ENCODE results near the gene CDYL2. TPM values are rescaled to one million over a fixed set of nuclear protein-coding genes. Genes with fewer than 3 reads are reported as not detected.

Gene CDYL2
- total and polyA plus RNA-seq, 8 donors, result 4.6 to 16.0 (median 5.7) TPM

GRCh38 chr16:80683646-80684045, 120.8 kb downstream of the CDYL2 start:
- no peak overlapping the region for H3K27ac ChIP-seq
- peaks cover 0 to 14% of the 10 kb centered on the region in 2 donors for H3K36me3 ChIP-seq
- DNase-seq, result no peak
- no peak for TF ChIP-seq CTCF (IDR thresholded peaks at IDR 0.05)
- intact Hi-C loops (cut with DNase I), result no loop called here
- no peak for ATAC-seq
- no peaks in the 10 kb centered on the region for H3K4me1 ChIP-seq
- H3K27me3 ChIP-seq, result no peaks in the 10 kb centered on the region
- no peaks in the 10 kb centered on the region for H3K9me3 ChIP-seq
- H3K4me3 ChIP-seq, result no peak overlapping the region

- H3K4me3 ChIP-seq, result no peak overlapping the region
- H3K9me3 ChIP-seq, result no peaks in the 10 kb centered on the region
- ATAC-seq, result no peak
- no peaks in the 10 kb centered on the region for H3K27me3 ChIP-seq
- intact Hi-C loops (cut with DNase I), result no loop called here
- TF ChIP-seq CTCF (IDR thresholded peaks at IDR 0.05), result no peak
- no peaks in the 10 kb centered on the region for H3K4me1 ChIP-seq
- DNase-seq, result peak in 2 of 4 donors; percentile 9 to 13
- H3K36me3 ChIP-seq, result peaks cover 0 to 14% of the 10 kb centered on the region in 2 donors
- H3K27ac ChIP-seq, result no peak overlapping the region
These were observed 121.9 kb downstream of the CDYL2 start for GRCh38 chr16:80682421-80683070.

- ATAC-seq, result no peak
- intact Hi-C loops (cut with DNase I), result no loop called here
- peaks cover 0 to 14% of the 10 kb centered on the region in 2 donors for H3K36me3 ChIP-seq
- no peak for DNase-seq
- H3K4me3 ChIP-seq, result no peak overlapping the region
- no peaks in the 10 kb centered on the region for H3K9me3 ChIP-seq
- no peak overlapping the region for H3K27ac ChIP-seq
- no peak for TF ChIP-seq CTCF (IDR thresholded peaks at IDR 0.05)
- no peaks in the 10 kb centered on the region for H3K27me3 ChIP-seq
- H3K4me1 ChIP-seq, result peaks cover 0 to 8% of the 10 kb centered on the region in 2 donors
These were observed 123.0 kb downstream of the CDYL2 start for GRCh38 chr16:80681436-80681835.

- Histone ChIP-seq H3K9me3 (no peaks in the 10 kb centered on the region), H3K4me3 (no peak overlapping the region), H3K27ac (no peak overlapping the region), H3K27me3 (no peaks in the 10 kb centered on the region), H3K36me3 (peaks cover 0 to 14% of the 10 kb centered on the region in 2 donors), H3K4me1 (peaks cover 0 to 14% of the 10 kb centered on the region in 2 donors)
- no peak for ATAC-seq
- intact Hi-C loops (cut with DNase I), result no loop called here
- no peak for TF ChIP-seq CTCF (IDR thresholded peaks at IDR 0.05)
- no peak for DNase-seq
These were observed 123.6 kb downstream of the CDYL2 start for GRCh38 chr16:80680839-80681238.

- Histone ChIP-seq H3K9me3 (no peaks in the 10 kb centered on the region), H3K4me3 (no peak overlapping the region), H3K4me1 (peaks cover 0 to 18% of the 10 kb centered on the region in 2 donors), H3K27ac (no peak overlapping the region), H3K36me3 (peaks cover 0 to 14% of the 10 kb centered on the region in 2 donors), H3K27me3 (no peaks in the 10 kb centered on the region)
- DNase-seq, result no peak
- ATAC-seq, result no peak
- intact Hi-C loops (cut with DNase I), result no loop called here
- no peak for TF ChIP-seq CTCF (IDR thresholded peaks at IDR 0.05)
These were observed 124.4 kb downstream of the CDYL2 start for GRCh38 chr16:80680046-80680445.
